ENCODE measurements around the gene CRCP.

CRCP gene

DNA sequence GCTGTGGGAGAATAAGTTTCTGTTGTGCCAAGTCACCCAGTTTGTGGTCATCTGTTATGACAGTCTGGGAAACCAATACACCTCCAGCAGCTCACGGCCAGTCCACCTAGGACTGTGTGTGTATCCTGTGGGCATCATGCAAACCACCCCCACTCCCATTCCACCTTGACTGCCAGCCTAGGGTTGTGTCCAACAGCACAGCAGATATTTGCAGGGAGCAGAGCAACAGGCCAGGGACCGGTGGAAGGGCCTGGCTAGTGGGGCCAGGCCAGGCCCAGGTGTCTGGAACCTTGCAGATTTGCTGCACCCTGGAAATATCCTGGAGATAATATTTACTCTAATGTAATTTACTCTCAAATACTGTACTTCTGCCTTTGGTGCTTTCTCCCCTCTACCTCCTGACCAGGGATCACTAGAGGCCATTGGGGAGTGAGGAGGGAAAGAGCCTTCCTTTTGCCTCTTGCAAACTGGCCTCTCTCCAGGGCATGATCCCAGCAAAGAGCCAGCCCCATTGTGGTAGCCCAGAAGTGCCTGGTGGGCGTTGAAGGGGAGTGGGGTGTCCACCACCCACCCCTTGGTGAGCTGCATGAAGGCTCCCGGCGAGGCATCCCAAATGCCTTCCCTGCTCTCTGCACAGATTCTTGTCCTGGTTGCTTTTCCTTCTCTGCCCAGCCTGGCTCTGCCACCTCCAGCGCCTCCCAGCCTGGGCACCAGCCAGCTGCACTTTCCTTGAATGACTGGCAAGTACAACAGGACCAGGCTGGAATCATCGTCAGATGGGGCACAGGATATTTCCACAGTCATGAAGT is 75.3 kb downstream of the CRCP start:
- DNase-seq (ENCODE audit: low read depth in 2 of 2): no peak

GRCh38 chr7:66190504-66190857 is 75.8 kb downstream of the CRCP start:
- no peak for DNase-seq (ENCODE audit: low read depth in 2 of 2)

DNA sequence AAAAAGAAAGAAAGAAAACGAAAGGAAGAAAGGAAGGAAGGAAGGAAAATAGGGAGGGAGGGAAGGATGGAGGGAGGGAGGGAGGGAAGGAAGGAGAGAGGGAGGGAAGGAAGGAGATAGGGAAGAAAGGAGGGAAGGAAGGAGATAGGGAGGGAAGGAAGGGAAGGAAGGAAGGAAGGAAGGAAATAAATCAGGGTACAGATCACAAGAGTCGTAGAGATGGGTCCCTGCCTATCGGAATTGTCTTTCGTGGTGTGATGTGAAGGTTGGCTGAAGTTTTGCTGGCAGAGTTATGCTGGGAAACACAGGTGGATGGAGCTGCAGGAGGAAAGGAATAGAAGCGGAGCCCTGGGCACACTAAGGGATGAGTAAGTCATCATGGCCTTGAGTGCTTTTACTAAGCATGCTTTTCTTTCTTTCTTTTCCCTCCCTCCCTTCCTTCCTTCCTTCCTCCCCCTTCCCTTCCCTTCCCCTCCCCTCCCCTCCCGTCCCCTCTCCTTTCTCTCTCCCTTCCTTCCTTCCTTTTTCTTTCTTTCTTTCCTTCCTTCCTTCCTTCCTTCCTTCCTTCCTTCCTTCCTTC is 78.6 kb downstream of the CRCP start:
- DNase-seq (ENCODE audit: low read depth in 2 of 2): no peak

DNA sequence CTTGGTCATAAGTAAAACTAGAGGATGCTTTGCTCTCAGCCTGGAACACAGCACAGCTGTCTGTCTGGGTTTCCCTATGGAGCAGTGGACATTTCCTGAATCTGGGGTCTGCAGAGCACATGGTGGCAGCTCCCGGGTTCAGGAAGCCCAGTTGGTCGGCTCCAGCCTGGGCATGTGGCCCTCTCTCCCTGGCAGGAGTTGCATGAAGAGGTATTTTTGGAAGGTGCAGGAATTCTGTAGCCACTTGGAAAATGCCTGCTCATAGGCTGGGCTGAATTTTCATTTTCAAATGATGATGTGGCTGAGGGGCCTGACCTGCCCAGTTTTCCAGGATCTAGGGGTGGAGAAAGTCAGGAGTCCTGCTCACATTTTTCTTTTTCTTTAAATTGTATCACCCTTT is 83.8 kb downstream of the CRCP start:
- DNase-seq (ENCODE audit: low read depth in 2 of 2): no peak

DNA sequence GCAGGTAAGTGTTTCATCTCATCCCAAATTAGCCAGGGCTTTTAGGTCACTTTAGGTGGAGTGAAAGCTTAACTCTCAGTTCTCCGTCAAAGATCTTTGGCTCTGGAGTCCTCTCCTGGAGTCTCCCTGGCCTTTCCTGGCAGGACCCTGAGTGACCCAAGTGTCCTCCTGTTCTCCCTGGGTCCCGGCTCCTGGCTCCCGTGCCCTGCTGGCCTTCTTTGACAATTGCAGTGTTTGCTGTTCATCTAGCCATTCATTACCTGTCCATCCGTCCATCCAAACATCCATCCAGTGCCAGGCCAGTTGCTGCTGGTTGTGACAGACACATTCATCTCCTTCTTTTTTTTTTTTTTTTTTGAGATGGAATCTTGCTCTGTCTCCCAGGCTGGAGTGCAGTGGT is 84.3 kb downstream of the CRCP start:
- DNase-seq (ENCODE audit: low read depth in 2 of 2): no peak

GRCh38 chr7:66202441-66202840 is 87.8 kb downstream of the CRCP start:
- DNase-seq (ENCODE audit: low read depth in 2 of 2): no peak
